HG02884 (cell line): ENCODE results near the gene ADAMTSL1.

Experiments
- ATAC-seq: cut with Tn5 transposase; IDR thresholded peaks from one replicate; pipeline ENCODE4 v1.9.1; 2021; ENCODE audit warnings: mild to moderate bottlenecking, moderate library complexity; ENCODE audit not compliant: unreplicated experiment

ADAMTSL1 gene

GRCh38 chr9:18688581-18689565 is 214.9 kb downstream of the ADAMTSL1 start:
- no peak for ATAC-seq

DNA sequence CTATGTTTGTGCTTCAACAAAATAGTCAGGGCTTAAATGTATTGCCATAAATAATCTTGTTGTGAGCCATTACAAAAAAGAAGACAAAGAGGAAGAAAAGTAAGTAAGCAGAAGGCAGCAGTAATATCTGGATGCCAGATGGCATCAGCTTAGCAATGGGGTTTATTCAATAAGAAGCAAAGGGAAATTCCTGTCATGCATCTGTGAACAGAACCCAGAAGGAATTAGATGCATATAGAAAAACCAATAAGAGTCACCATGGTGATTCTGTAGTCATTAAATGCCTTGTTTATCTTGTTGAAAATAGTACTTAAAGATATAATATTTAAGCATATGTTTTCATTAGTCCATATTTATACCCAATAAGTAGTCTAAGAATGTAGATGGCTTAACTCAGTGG is 216.0 kb downstream of the ADAMTSL1 start:
- no peak for ATAC-seq

DNA sequence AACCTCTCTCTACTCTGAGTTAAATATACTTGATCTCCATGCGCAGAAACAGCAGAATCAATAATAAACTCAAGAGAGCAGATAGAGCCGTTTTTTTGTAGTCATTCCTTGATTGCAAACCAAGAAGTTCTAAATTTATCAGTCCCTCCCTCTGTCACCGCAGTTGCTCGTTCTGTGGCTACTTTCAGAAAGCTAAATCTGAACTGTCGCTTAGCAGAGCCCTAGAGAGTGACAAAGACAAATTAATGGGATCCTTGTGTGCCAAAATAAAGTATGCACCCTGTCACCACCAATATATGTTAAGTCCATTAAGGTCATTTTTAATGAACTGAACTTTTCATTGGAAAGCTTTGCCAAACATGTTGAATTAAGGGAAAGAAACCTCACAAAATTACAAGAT is 218.3 kb downstream of the ADAMTSL1 start:
- no peak for ATAC-seq

DNA sequence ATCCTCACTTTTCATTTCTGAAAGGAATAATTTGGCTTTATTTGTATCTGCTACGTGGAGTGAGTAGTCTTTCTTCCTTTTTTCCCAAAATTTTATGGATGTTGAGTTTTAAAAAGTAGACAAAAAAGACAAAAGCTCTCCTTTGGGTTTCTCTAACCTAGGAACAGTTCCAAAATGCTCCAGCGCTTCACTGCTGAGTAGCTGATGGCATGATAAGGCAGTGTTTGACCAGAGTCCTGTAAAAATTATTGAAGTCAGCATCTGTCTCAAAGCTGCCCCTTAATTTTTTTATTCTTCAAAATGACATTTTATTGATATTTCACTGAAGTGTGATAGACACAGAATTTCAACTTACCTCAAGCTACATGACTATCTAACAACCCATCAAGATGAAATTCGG is 219.0 kb downstream of the ADAMTSL1 start:
- no peak for ATAC-seq

DNA sequence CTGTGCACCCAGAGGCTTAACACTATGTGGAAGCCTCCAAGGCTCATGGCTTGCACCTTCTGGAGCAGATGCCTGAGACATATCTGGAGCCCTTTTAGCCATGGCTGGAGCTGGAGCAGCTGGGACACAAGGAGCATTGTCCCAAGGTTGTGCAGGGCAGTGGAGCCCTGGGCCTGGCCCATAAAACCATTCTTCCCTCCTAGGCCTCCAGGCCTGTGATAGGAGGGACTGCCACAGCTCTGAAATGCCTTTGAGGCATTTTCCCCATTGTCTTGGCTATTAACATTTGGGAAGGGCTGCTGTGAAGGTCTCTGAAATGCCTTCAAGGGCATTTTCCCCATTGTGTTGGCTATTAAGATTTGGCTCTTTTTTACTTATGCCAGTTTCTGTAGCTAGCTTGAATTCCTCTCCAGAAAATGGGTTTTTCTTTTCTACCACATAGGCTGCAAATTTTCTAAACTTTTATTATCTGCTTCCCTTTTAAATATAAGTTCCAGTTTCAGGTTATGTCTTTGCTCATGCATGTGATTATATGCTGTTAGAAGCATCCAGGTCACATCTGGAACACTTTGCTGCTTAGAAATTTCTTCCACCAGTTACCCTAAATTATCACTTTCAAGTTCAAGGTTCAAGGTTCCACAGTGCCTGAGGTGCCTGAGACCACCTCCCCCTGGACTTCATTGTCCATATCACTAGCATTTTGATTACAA is 221.2 kb downstream of the ADAMTSL1 start:
- ATAC-seq: no peak

DNA sequence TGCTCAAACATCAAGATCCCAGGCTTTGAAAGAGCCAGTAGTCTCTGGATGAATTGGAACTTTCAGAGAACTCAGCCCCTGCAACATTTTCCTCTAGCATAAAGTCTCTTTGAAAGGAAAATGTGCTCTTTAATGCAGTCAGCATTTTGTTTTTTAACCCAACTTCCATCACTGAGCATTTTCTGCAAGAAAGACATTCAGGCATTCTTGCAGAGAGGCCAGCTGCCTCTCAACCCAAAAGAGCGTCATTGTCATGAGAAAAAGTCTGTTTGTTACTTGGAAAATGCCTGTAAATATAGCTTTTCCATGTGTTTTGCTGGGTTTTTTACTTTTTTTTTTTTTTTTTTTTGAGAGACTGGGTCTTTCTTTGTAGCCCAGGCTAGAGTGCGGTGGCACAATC is 225.0 kb downstream of the ADAMTSL1 start:
- ATAC-seq: no peak

GRCh38 chr9:18699764-18700163 is 225.8 kb downstream of the ADAMTSL1 start:
- no peak for ATAC-seq

DNA sequence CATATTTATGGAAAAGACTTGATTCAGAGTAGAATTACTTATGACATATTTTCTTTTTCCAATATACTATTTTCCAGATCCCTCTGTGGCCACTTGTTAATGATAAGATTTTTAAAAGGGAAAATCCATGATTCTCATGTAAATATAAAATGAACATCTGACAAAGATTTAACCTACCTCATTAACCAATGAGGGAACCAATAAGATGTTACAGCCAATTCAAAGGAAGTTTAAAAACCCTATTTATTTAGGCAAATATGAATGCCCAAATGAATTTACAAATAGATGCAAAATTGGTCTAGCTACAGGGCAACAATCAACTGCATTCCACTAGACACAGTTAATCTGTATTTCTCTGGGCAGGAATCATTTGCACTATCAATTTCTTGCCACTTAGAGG is 226.8 kb downstream of the ADAMTSL1 start:
- no peak for ATAC-seq

DNA sequence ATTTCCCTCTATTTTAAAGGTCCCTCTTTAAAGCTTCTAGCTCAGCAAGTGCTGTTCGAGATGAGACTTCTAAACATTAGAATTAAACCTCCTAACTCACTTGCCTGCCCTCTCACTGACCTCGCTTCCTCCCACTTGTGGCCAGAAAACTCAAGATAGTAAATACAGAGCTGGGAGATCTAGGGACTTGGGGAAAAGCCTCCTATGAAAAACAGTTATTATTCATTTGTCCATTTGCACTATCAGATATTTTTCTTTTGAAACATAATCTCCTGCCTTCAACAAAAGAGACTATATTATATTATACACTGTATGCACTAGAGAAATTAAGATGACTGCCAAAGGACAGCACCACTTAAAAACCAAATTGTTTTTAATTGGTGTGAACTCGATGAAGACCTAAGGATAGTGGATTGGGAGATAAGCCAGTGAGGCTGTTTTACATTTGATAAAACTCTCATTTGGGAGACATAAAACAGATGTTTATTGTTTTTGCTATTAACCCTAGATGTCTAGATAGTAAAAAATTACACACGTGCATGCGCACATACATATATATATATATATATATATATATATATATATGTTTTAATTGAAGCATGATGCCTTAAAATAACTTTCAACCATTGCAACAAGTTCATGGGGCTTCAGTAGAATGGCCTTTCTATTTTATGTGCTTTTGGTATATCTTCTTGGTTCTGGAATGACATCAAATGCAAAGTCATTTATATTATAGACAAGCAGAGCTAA is 229.4 kb downstream of the ADAMTSL1 start:
- ATAC-seq: no peak

- ATAC-seq: no peak
Measured at GRCh38 chr9:18703901-18704379, 230.0 kb downstream of the ADAMTSL1 start.

GRCh38 chr9:18705796-18706392 is 231.9 kb downstream of the ADAMTSL1 start:
- ATAC-seq: no peak

GRCh38 chr9:18706648-18707047 is 232.7 kb downstream of the ADAMTSL1 start:
- ATAC-seq: no peak

GRCh38 chr9:18707061-18707461 is 233.1 kb downstream of the ADAMTSL1 start:
- ATAC-seq: no peak

GRCh38 chr9:18707489-18708205 is 233.7 kb downstream of the ADAMTSL1 start:
- no peak for ATAC-seq

GRCh38 chr9:18708429-18708828 is 234.5 kb downstream of the ADAMTSL1 start:
- no peak for ATAC-seq

- ATAC-seq: no peak
Measured at GRCh38 chr9:18710065-18710464, 236.1 kb downstream of the ADAMTSL1 start.

GRCh38 chr9:18717759-18718158 is 243.8 kb downstream of the ADAMTSL1 start:
- no peak for ATAC-seq

GRCh38 chr9:18718393-18718792 is 244.4 kb downstream of the ADAMTSL1 start:
- ATAC-seq: no peak

GRCh38 chr9:18718932-18719331 is 245.0 kb downstream of the ADAMTSL1 start:
- ATAC-seq: no peak

- no peak for ATAC-seq
Measured at GRCh38 chr9:18720691-18721090, 246.7 kb downstream of the ADAMTSL1 start.
